ENCODE results near the gene EBF3. TPM values are rescaled to one million over a fixed set of nuclear protein-coding genes. Genes with fewer than 3 reads are reported as not detected.

The EBF3 gene
- total and polyA plus RNA-seq, 2 donors (not counting 3 experiments of a cell fraction or from before 2014, with no cell fraction given): 0.92 to 2.7 TPM

DNA sequence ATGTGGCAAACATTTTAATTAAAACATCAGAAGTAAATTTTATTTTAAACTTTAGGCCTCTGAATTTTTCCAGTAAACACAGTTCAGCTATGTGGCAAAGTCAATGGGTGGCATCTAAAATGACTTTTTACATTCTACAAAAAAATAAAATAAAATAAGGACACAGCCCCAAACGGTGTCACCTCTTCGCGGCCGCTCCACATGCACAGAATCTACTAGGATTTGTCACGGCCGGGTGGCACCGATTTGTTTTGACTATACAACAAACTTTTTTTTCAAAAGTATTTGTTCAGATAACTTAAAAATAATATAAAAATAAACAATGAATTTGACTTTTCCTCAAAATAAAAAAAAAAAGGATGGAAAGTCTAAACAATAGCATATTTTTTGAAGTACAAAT is 127.8 kb downstream of the EBF3 start:
- Histone ChIP-seq H3K4me3 (replicated peaks in 1 of 3; ENCODE audit: insufficient read depth in 1 of 3, low read depth in 1 of 3, low read length in 3 of 3) (no peak overlapping the region), H4K20me1 (replicated peaks; ENCODE audit: control insufficient read depth, extremely low read depth, insufficient read depth, low read length) (no peaks in the 10 kb centered on the region), H3K9ac (replicated peaks; ENCODE audit: extremely low read depth, insufficient read depth, low read length) (no peak overlapping the region), H3K9me1 (replicated peaks; ENCODE audit: control insufficient read depth, extremely low read depth, insufficient read depth, low read length) (no peaks in the 10 kb centered on the region), H3K79me2 (ENCODE audit: control insufficient read depth, insufficient read depth, low read length) (no peaks in the 10 kb centered on the region), H3K27ac (ENCODE audit: insufficient read depth, low read depth, low read length) (no peak overlapping the region), H3K27me3 (ENCODE audit: control insufficient read depth in 2 of 2, insufficient read depth in 2 of 2, low read length in 2 of 2) (no peaks in the 10 kb centered on the region), H2AFZ (ENCODE audit: low read depth, low read length) (no peak overlapping the region), H3K9me3 (replicated peaks; ENCODE audit: control insufficient read depth, insufficient read depth, low read length) (no peaks in the 10 kb centered on the region), H3K4me1 (ENCODE audit: control insufficient read depth, extremely low read depth, insufficient read depth, low read length) (no peaks in the 10 kb centered on the region), H3K36me3 (ENCODE audit: control insufficient read depth in 2 of 2, extremely low read depth in 1 of 2, insufficient read depth in 2 of 2, low read length in 2 of 2) (no peaks in the 10 kb centered on the region), H3K4me2 (ENCODE audit: insufficient read depth, low read length) (no peak overlapping the region)
- no peak for TF ChIP-seq MYC (IDR thresholded peaks at IDR 0.05; ENCODE audit: low read depth, low read length)
- no peak for TF ChIP-seq GATA2 (IDR thresholded peaks at IDR 0.05; ENCODE audit: insufficient read depth, insufficient read length, low read depth, low read length)
- no peak for TF ChIP-seq FOS (IDR thresholded peaks at IDR 0.05; ENCODE audit: borderline replicate concordance, insufficient read depth, low read length)
- TF ChIP-seq, protein P1, sequence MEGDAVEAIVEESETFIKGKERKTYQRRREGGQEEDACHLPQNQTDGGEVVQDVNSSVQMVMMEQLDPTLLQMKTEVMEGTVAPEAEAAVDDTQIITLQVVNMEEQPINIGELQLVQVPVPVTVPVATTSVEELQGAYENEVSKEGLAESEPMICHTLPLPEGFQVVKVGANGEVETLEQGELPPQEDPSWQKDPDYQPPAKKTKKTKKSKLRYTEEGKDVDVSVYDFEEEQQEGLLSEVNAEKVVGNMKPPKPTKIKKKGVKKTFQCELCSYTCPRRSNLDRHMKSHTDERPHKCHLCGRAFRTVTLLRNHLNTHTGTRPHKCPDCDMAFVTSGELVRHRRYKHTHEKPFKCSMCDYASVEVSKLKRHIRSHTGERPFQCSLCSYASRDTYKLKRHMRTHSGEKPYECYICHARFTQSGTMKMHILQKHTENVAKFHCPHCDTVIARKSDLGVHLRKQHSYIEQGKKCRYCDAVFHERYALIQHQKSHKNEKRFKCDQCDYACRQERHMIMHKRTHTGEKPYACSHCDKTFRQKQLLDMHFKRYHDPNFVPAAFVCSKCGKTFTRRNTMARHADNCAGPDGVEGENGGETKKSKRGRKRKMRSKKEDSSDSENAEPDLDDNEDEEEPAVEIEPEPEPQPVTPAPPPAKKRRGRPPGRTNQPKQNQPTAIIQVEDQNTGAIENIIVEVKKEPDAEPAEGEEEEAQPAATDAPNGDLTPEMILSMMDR (IDR thresholded peaks at IDR 0.05; ENCODE audit: extremely low read depth in 1 of 2, insufficient read depth in 1 of 2, low read depth in 1 of 2, low read length in 2 of 2): no peak
- TF ChIP-seq POLR2AphosphoS5 (IDR thresholded peaks at IDR 0.05; ENCODE audit: insufficient read depth, low read depth, low read length): no peak
- BruUV-seq (replicated peaks): no TSS peak
- FAIRE-seq: no peak
- no peak for DNase-seq (ENCODE audit: low read depth, low spot score)
- ChIA-PET CTCF (no interaction called here), POLR2A (no interaction called here)
- dilution Hi-C loops (cut with MboI; ENCODE audit: extremely low pct_ligation_motif_present, low sequenced_read_pairs) (no loop called here), intact Hi-C loops (cut with micrococcal nuclease) (no loop called here)
